PC-3 (cell line): ENCODE measurements around the gene TST. TPM values are rescaled to one million over a fixed set of nuclear protein-coding genes. Genes with fewer than 3 reads are reported as not detected.

ENCODE experiments used
- ATAC-seq: fragments of 200-7000 bp; cut with Tn5 transposase; 2 replicates; pipeline ENCODE4 v1.9.1; 2020; ENCODE audit warnings: mild to moderate bottlenecking, moderate library complexity
- BruUV-seq: library from RNA; stranded (reverse); fragments of 400-500 nt; replicated peaks from 2 replicates; lab custom pipeline; 2021; lab: Mats Ljungman, UMichigan
- CTCF ChIA-PET: fragments of 300-600 bp; sonication (Branson Sonifier 250); formaldehyde crosslinking; loops from one replicate; lab custom pipeline; 2022; ENCODE audit warnings: antibody characterized with exemption; lab: Charles Lee
- POLR2A ChIA-PET: fragments of 300-600 bp; sonication (Branson Sonifier 250); formaldehyde crosslinking; loops from one replicate; lab custom pipeline; 2022; ENCODE audit warnings: antibody characterized with exemption; ENCODE audit not compliant: unreplicated experiment; lab: Charles Lee
- DNase-seq: peaks from one replicate; pipeline ENCODE4 v3.0.0-alpha.2; 2015
- H2AFZ ChIP-seq: fragments of 300-600 bp; sonication (generic); 2 replicates; pipeline ENCODE4 v1.6.0; 2016; ENCODE audit warnings: antibody characterized with exemption, low read length
- H3F3A ChIP-seq: fragments of 300-600 bp; sonication (generic); one replicate; pipeline ENCODE4 v1.6.0; 2017; ENCODE audit warnings: antibody characterized with exemption, low read length, control low read depth, mild to moderate bottlenecking; ENCODE audit not compliant: unreplicated experiment
- H3K27ac ChIP-seq: fragments of 300-600 bp; sonication (generic); 2 replicates; pipeline ENCODE4 v1.5.1; 2016; ENCODE audit warnings: mild to moderate bottlenecking, low read length
- H3K27me3 ChIP-seq: fragments of 300-600 bp; sonication (generic); 2 replicates; pipeline ENCODE4 v1.6.1; 2016; ENCODE audit warnings: low read length, mixed read lengths
- H3K36me3 ChIP-seq: fragments of 300-600 bp; sonication (generic); 2 replicates; pipeline ENCODE4 v1.6.1; 2016; ENCODE audit warnings: low read depth, mixed run types, low read length, mixed read lengths
- H3K4me1 ChIP-seq: fragments of 300-600 bp; sonication (generic); 2 replicates; pipeline ENCODE4 v1.5.1; 2016; ENCODE audit warnings: low read length; ENCODE audit not compliant: insufficient read depth
- H3K4me2 ChIP-seq: fragments of 300-600 bp; sonication (generic); 2 replicates; pipeline ENCODE4 v1.6.0; 2016; ENCODE audit warnings: low read length
- H3K4me3 ChIP-seq: fragments of 300-600 bp; sonication (generic); 2 replicates; pipeline ENCODE4 v1.5.1; 2016; ENCODE audit warnings: mild to moderate bottlenecking, low read length, mixed read lengths
- H3K79me2 ChIP-seq: fragments of 300-600 bp; sonication (generic); 2 replicates; pipeline ENCODE4 v1.6.1; 2017; ENCODE audit warnings: low read length, mixed read lengths
- H3K9ac ChIP-seq: fragments of 300-600 bp; sonication (generic); 2 replicates; pipeline ENCODE4 v1.6.0; 2016; ENCODE audit warnings: mild to moderate bottlenecking, low read length
- H3K9me2 ChIP-seq: fragments of 300-600 bp; sonication (generic); replicated peaks from 2 replicates; pipeline ENCODE4 v1.6.1; 2016; ENCODE audit warnings: mixed run types, low read length, mixed read lengths
- H3K9me3 ChIP-seq: fragments of 300-600 bp; sonication (generic); 2 replicates; pipeline ENCODE4 v1.6.1; 2016; ENCODE audit warnings: low read length, mixed read lengths
- H4K20me1 ChIP-seq: fragments of 300-600 bp; sonication (generic); 2 replicates; pipeline ENCODE4 v1.6.1; 2016; ENCODE audit warnings: low read length, mixed read lengths
- EZH2 ChIP-seq: fragments of 300-600 bp; sonication (generic); IDR thresholded peaks from one replicate; pipeline ENCODE4 v1.6.1; 2017; ENCODE audit warnings: antibody characterized with exemption, mild to moderate bottlenecking, low read length; ENCODE audit not compliant: unreplicated experiment
- EZH2phosphoT487 ChIP-seq: fragments of 300-600 bp; sonication (generic); IDR thresholded peaks from 2 replicates; pipeline ENCODE4 v1.6.1; 2018; ENCODE audit warnings: mild to moderate bottlenecking, antibody characterized with exemption, low read length, borderline replicate concordance
- intact Hi-C: fragments of 100-400 bp; cut with micrococcal nuclease; formaldehyde crosslinking; loops from 2 replicates; pipeline ENCODE4 v1.9.0; 2023
- total RNA-seq: library from RNA; depleted of rRNA; stranded (reverse); fragments of >200 nt; gene quantifications from 2 replicates; pipeline ENCODE4 v1.2.3, GENCODE V29; 2014
- TF ChIP-seq, protein P1 (sequence below): fragments of 300-600 bp; sonication (generic); conservative IDR thresholded peaks from 2 replicates; pipeline ENCODE4 v1.5.1; 2017; ENCODE audit warnings: antibody characterized with exemption, low read depth, mild to moderate bottlenecking, low read length

Gene TST
- total RNA-seq, 1 experiment from 2014 or later = 35.9 TPM

- peaks cover 32% of the 10 kb centered on the region for H3K4me1 ChIP-seq
- H2AFZ ChIP-seq = no peak overlapping the region
- ATAC-seq = no peak
- no peaks in the 10 kb centered on the region for H3K27me3 ChIP-seq
- H3F3A ChIP-seq = no peaks in the 10 kb centered on the region
- no TSS peak for BruUV-seq
- CTCF ChIA-PET = no interaction called here
- H3K4me3 ChIP-seq = no peak overlapping the region
- POLR2A ChIA-PET = interaction anchor here (0.6 kb wide), 1 partner anchor 228 kb away, joined by 6 read pairs; no protein-coding TSS in a partner anchor
- H3K9me3 ChIP-seq = no peaks in the 10 kb centered on the region
- no peaks in the 10 kb centered on the region for H3K36me3 ChIP-seq
- no peak for DNase-seq
- no peaks in the 10 kb centered on the region for H3K79me2 ChIP-seq
- H3K9me2 ChIP-seq = no peaks in the 10 kb centered on the region
- no peak overlapping the region for H3K27ac ChIP-seq
- TF ChIP-seq EZH2 (no peak), EZH2phosphoT487 (no peak)
- TF ChIP-seq, protein P1, sequence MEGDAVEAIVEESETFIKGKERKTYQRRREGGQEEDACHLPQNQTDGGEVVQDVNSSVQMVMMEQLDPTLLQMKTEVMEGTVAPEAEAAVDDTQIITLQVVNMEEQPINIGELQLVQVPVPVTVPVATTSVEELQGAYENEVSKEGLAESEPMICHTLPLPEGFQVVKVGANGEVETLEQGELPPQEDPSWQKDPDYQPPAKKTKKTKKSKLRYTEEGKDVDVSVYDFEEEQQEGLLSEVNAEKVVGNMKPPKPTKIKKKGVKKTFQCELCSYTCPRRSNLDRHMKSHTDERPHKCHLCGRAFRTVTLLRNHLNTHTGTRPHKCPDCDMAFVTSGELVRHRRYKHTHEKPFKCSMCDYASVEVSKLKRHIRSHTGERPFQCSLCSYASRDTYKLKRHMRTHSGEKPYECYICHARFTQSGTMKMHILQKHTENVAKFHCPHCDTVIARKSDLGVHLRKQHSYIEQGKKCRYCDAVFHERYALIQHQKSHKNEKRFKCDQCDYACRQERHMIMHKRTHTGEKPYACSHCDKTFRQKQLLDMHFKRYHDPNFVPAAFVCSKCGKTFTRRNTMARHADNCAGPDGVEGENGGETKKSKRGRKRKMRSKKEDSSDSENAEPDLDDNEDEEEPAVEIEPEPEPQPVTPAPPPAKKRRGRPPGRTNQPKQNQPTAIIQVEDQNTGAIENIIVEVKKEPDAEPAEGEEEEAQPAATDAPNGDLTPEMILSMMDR = no peak
- no peak overlapping the region for H3K9ac ChIP-seq
- intact Hi-C loops = no loop called here
- no peaks in the 10 kb centered on the region for H4K20me1 ChIP-seq
- no peak overlapping the region for H3K4me2 ChIP-seq
Measured at GRCh38 chr22:37036655-37037377, 17.6 kb upstream of the TST start.

GRCh38 chr22:37033605-37034430 is 14.6 kb upstream of the TST start:
- no peaks in the 10 kb centered on the region for H3F3A ChIP-seq
- no peak overlapping the region for H2AFZ ChIP-seq
- BruUV-seq = no TSS peak
- H4K20me1 ChIP-seq = no peaks in the 10 kb centered on the region
- H3K27ac ChIP-seq = no peak overlapping the region
- H3K9ac ChIP-seq = no peak overlapping the region
- TF ChIP-seq, protein P1 = no peak
- TF ChIP-seq EZH2 (no peak), EZH2phosphoT487 (no peak)
- ChIA-PET CTCF (no interaction called here), POLR2A (no interaction called here)
- no peaks in the 10 kb centered on the region for H3K9me2 ChIP-seq
- H3K9me3 ChIP-seq = no peaks in the 10 kb centered on the region
- intact Hi-C loops = no loop called here
- H3K27me3 ChIP-seq = no peaks in the 10 kb centered on the region
- no peak for DNase-seq
- H3K4me3 ChIP-seq = no peak overlapping the region
- H3K4me1 ChIP-seq = peaks cover 23% of the 10 kb centered on the region
- H3K4me2 ChIP-seq = no peak overlapping the region; the same call in 1 of the 2 replicates
- H3K79me2 ChIP-seq = no peaks in the 10 kb centered on the region
- no peaks in the 10 kb centered on the region for H3K36me3 ChIP-seq
- ATAC-seq = no peak
